ENCODE data around the gene TNS1.

Gene TNS1

GRCh38 chr2:217977840-217978535, 24.8 kb downstream of the TNS1 start:
- H3K4me3 ChIP-seq (ENCODE audit: low read depth, low read length), result no peak overlapping the region; the same call in 1 of the 2 replicates
- no peak for TF ChIP-seq CTCF (IDR thresholded peaks at IDR 0.05; ENCODE audit: low read depth, low read length)

GRCh38 chr2:217976301-217976700, 26.5 kb downstream of the TNS1 start:
- H3K4me3 ChIP-seq (ENCODE audit: low read depth, low read length), result no peak overlapping the region
- TF ChIP-seq CTCF (IDR thresholded peaks at IDR 0.05; ENCODE audit: low read depth, low read length), result no peak

- no peak for TF ChIP-seq CTCF (IDR thresholded peaks at IDR 0.05; ENCODE audit: low read depth, low read length)
- H3K4me3 ChIP-seq (ENCODE audit: low read depth, low read length), result no peak overlapping the region
Measured at GRCh38 chr2:217975626-217976025, 27.2 kb downstream of the TNS1 start.

GRCh38 chr2:217974389-217975005, 28.3 kb downstream of the TNS1 start:
- no peak for TF ChIP-seq CTCF (IDR thresholded peaks at IDR 0.05; ENCODE audit: low read depth, low read length)
- H3K4me3 ChIP-seq (ENCODE audit: low read depth, low read length), result no peak overlapping the region

GRCh38 chr2:217973008-217973787, 29.6 kb downstream of the TNS1 start:
- no peak for TF ChIP-seq CTCF (IDR thresholded peaks at IDR 0.05; ENCODE audit: low read depth, low read length)
- no peak overlapping the region for H3K4me3 ChIP-seq (ENCODE audit: low read depth, low read length)

- TF ChIP-seq CTCF (IDR thresholded peaks at IDR 0.05; ENCODE audit: low read depth, low read length), result no peak
- H3K4me3 ChIP-seq (ENCODE audit: low read depth, low read length), result no peak overlapping the region
Measured at GRCh38 chr2:217972490-217972889, 30.3 kb downstream of the TNS1 start.

- no peak for TF ChIP-seq CTCF (IDR thresholded peaks at IDR 0.05; ENCODE audit: low read depth, low read length)
- H3K4me3 ChIP-seq (ENCODE audit: low read depth, low read length), result no peak overlapping the region
Measured at GRCh38 chr2:217972037-217972436, 30.8 kb downstream of the TNS1 start.
